Cerebellar cortex (tissue), 1 donor: ENCODE measurements around the gene ST14.

ENCODE experiments used
- DNase-seq: peaks from one replicate; pipeline ENCODE4 v3.0.0-alpha.2; 2015; ENCODE audit warnings: low spot score

ST14 gene

DNA sequence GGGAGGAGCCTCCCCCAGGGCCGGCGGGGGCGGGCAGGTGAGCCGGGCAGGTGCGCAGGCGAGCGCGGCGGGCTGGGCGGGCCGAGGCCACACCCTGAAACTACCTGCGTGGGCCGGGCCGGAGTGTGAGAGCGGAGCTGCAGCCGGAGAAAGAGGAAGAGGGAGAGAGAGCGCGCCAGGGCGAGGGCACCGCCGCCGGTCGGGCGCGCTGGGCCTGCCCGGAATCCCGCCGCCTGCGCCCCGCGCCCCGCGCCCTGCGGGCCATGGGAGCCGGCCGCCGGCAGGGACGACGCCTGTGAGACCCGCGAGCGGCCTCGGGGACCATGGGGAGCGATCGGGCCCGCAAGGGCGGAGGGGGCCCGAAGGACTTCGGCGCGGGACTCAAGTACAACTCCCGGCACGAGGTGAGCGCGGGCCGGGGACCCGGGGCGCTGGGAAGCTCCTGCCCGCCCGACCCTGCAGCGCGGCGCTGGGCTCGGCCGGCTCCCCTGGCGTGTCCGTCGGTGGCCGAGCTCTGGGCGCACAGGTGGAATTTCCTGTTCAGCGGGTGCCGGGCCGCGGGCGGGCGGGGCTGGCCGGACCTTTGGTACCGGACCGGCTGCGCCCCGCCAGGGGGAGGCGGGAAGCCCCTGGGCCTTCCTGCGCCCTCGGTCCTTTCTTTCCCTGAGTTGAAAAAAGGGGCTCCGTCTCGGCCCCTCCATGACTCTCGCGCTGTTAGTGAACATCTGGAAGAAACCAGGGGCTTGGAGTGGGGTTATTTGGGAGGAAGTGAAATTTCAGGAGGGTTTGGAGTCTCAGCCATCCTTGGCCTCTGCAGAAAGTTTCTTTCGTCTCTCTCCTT lies at the start of gene ST14:
ST14 (plus strand) TSS at position 126 of the 841 bp plus-strand sequence; CDS start at position 324, 198 bp downstream.
- no peak for DNase-seq

DNA sequence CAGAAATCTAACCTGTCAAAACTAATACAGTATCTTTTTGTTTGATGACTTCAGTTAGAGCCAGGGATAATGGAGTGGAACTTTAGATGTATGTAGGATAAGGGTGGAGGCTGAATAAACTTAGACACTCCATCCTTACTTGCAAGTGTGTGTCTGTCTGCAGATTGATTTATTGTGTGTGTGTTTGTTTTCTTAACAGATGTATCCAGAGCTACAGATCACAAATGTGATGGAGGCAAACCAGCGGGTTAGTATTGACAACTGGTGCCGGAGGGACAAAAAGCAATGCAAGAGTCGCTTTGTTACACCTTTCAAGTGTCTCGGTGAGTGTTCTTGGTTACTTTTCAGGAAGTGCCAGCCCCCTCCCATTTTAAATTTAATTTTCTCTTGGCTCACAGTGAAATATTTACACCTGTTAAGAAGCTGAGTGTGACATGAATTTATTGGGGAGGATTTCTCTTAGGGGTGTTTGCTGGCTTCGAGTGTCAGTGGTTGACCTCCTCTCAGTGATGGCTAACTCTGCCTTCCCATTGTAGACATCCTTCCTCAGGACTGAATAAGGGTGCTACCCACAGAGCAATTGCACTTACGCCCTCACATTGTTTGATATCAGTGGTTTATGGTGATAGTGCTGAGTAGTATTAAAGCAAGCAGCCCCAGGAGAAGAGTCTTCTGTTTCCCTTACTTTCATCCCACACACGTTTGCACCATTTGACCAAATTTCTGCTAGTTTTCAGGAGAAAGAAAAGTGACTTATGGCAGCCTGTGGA lies 49.1 kb upstream of the ST14 start:
- no peak for DNase-seq

DNA sequence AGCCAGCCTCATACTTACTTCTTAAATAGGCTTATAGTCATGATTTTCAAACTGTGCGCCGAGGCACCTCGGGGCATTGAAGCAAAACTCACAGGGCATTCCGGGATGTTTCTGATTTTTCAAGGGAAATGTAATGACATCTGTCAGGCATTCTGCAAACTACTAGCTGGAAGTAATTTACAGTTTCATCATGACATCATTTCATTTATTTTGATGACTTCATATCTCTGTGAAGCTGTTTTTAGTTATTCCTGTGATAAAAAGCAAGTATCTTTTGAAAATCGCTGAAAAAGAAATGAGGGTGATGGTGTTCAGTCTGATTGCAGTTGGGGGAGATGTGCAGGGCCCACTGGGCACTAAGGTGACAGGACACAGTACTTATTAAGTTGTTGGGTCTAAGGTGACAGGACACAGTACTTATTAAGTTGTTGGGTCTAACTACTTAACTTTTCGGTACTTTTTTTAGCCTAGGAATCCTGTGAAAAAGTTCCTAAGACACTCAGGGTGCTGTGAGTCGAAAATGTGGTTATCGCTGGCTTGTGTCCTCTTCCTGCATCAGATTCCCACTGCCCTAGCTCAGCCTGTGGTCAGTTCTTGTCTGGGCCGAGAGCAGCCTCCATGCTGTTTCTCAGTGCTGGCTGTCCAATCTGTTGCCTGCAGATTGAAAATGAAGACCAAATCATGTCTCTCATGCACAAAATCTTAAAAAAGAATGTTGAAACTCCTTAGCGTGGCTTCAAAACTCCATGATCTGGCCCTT lies 47.3 kb upstream of the ST14 start:
- no peak for DNase-seq

DNA sequence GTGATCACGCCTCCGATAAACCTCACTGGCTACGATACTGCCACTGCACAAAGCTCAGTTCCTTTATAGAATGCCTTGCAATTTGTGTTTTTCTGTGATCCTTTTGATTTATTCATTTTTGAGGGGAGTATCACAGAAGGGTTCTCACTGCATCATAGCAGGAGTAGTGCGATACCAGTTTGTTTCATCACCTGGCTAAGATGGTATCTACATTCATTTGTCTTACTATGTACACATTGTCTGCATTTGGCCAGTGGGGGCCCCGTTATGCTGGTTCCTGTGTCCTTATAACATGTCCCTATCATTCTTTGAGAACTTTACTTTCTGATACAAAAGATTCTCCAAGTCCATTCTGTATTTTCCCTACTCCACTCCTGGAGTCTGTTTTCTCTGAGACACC lies 45.3 kb upstream of the ST14 start:
- no peak for DNase-seq

- DNase-seq = peak; percentile 36
Observed at GRCh38 chr11:130114726-130115125, 44.9 kb upstream of the ST14 start.

GRCh38 chr11:130115218-130115617 lies 44.4 kb upstream of the ST14 start:
- peak; percentile 36 for DNase-seq

DNA sequence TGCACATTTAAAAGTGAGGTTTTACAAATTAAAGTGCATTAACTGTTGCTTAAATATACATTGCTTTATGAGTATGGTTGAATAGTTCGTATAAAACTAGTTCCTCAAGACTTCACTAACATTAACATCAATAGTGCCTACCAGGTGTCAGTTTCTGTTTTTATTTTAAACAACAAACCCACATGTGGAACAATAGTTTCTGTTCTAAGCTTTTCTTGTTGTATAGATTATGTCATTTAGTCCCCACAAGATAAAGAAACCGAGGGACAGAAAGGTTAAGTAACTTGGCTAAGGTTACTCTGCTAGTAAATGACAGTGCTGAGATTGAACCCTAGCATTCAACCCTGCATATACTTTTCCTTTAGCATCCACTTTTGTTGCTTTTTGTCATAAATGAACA lies 41.4 kb upstream of the ST14 start:
- DNase-seq = no peak

GRCh38 chr11:130118636-130119387 lies 40.8 kb upstream of the ST14 start:
- DNase-seq = no peak

- no peak for DNase-seq
Observed at GRCh38 chr11:130120045-130120444, 39.5 kb upstream of the ST14 start.

DNA sequence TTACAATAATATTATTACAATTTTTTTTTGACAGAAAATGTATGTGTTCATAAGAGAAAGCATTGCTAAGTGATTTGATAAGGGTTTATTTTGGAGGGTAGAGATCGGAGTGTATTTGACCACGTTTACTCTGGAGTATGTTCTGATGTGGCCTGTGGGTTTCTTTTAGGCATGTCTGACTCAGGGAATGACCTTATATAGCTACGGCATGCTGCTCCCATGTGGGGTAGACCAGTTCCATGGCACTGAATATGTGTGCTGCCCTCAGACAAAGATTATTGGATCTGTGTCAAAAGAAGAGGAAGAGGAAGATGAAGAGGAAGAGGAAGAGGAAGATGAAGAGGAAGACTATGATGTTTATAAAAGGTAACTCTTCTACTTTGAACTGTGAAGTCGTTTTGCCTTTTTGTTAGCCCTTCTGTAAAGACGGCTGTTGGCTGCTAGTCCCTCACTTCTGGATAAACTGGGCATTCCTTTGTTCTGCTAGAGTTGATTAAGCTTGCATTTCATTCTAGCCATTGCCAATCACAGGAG lies 38.1 kb upstream of the ST14 start:
- no peak for DNase-seq

DNA sequence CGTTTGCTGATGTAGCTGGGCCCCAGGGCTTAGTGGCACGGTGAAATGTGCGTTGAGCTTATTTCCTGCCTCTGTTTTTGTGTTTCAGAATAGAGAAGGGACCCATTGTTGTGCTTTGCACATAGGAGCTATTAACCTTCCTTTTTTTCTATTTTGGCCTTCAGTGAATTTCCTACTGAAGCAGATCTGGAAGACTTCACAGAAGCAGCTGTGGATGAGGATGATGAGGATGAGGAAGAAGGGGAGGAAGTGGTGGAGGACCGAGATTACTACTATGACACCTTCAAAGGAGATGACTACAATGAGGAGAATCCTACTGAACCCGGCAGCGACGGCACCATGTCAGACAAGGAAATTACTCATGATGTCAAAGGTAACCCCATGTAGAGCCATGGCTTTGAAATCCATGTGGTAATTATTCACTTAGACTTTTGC lies 37.4 kb upstream of the ST14 start:
- no peak for DNase-seq

DNA sequence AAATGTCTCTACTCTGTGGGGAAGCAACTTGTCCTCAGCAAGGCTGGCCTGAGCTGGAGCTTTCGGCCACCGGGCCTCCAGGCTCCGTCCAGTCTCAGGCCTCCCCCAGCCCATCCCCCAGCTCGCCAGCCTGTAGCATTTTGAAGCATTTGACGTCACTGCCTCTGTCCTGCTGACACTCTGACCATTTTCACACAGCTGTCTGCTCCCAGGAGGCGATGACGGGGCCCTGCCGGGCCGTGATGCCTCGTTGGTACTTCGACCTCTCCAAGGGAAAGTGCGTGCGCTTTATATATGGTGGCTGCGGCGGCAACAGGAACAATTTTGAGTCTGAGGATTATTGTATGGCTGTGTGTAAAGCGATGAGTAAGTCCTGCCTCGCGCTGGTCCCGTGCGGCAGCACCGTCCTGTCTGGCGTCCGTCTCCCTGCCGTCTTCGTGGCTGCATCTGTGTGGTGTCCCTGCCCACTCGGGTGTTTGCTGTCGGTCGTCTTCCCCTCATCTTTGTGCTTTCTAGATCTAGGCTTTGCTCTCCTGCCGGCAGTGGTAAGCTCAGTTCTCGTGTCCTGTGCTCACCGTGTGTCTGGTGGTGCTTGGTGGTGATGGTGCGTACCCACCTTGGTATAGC lies 36.1 kb upstream of the ST14 start:
- no peak for DNase-seq

GRCh38 chr11:130124096-130124495 lies 35.5 kb upstream of the ST14 start:
- no peak for DNase-seq

- DNase-seq = no peak
Observed at GRCh38 chr11:130125638-130126037, 33.9 kb upstream of the ST14 start.

DNA sequence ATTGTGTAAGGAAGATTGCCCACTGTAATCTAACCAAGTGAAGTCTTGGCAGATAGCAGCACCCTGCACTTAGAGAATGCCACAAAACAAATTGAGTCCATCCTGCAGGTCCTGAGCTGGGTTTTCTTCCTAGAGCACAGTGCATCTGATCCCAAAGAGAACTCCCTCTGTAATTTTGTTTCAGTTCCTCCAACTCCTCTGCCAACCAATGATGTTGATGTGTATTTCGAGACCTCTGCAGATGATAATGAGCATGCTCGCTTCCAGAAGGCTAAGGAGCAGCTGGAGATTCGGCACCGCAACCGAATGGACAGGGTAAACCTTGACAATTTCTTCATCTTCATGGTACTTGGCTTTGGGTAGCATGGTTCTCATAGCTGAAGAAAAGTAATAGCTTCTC lies 33.1 kb upstream of the ST14 start:
- no peak for DNase-seq

DNA sequence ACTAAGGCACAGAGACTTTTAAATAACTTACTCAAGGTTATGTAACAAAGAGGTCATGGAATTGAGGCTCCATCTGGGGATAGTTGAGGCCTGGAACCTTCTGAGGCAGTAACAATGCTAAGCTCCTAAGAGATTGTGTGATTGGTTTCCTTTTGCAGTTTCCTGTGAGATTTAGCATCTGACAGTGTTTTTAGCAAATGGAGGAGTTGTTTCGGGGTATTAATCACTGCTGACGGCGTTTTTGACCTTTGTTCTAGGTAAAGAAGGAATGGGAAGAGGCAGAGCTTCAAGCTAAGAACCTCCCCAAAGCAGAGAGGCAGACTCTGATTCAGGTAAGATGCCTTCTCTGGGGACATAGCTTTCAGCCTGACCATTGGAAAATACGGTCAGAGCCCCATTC lies 32.1 kb upstream of the ST14 start:
- no peak for DNase-seq

- no peak for DNase-seq
Observed at GRCh38 chr11:130128626-130129025, 31.0 kb upstream of the ST14 start.

DNA sequence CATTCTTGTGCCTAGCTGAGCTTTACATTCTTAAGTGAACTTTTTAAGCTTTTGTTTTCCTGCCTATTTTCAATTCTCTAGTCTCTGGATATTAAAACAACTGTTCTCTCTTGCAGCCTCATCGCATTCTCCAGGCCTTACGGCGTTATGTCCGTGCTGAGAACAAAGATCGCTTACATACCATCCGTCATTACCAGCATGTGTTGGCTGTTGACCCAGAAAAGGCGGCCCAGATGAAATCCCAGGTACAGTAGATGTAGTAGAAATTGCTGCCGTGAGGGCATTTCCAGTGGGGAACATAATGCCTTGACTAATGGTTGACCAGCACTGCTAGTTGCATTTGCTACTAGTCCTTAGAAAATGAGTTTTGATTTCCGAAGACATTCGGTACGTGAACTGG lies 29.7 kb upstream of the ST14 start:
- DNase-seq = peak; percentile 37

GRCh38 chr11:130131961-130132850 lies 27.4 kb upstream of the ST14 start:
- no peak for DNase-seq

GRCh38 chr11:130133716-130134115 lies 25.9 kb upstream of the ST14 start:
- DNase-seq = peak; percentile 77
